Esophagus squamous epithelium (tissue), 5 donors: ENCODE measurements around the gene METAP1. TPM values are rescaled to one million over a fixed set of nuclear protein-coding genes. Genes with fewer than 3 reads are reported as not detected.
"Not testable (repeated sequence)": the region's sequence is repeated elsewhere in the genome, so short reads cannot be mapped to it uniquely, and the experiment has no call there.

ENCODE experiments used
- DNase-seq: peaks from one replicate; lab custom pipeline; 2025; lab: John Stamatoyannopoulos, UW
- H3K27ac ChIP-seq, 4 donors: fragments of 200-600 bp; sonication (generic); one replicate each; pipeline ENCODE4 v1.5.1; 2016 to 2019; ENCODE audit warnings: mild to moderate bottlenecking in 1 of 4
- H3K27me3 ChIP-seq, 4 donors: fragments of 200-600 bp; sonication (generic); 1 replicate in 3 of 4; 2 replicates in 1 of 4; pipeline versions ENCODE4 v1.5.1 to v1.6.0; 2017 to 2021; ENCODE audit warnings: antibody characterized with exemption in 1 of 4
- H3K36me3 ChIP-seq, 3 donors: fragments of 200-600 bp; sonication (generic); one replicate each; pipeline ENCODE4 v1.5.1; 2016 to 2019
- H3K4me1 ChIP-seq, 3 donors: fragments of 200-600 bp; sonication (generic); one replicate each; pipeline ENCODE4 v1.5.1; 2017 to 2019
- H3K4me3 ChIP-seq, 4 donors: fragments of 200-600 bp; sonication (generic); 1 replicate in 3 of 4; 2 replicates in 1 of 4; pipeline ENCODE4 v1.5.1; 2016 to 2019; ENCODE audit warnings: mild to moderate bottlenecking in 2 of 4, moderate library complexity in 1 of 4
- H3K9me3 ChIP-seq, 3 donors: fragments of 200-600 bp; sonication (generic); one replicate each; pipeline ENCODE4 v1.5.1; 2016 to 2019
- POLR2A ChIP-seq, 4 donors: fragments of 450-650 bp; IDR thresholded peaks; one replicate each; pipeline ENCODE4 v1.6.1; 2017; ENCODE audit warnings: antibody characterized with exemption in 4 of 4, mild to moderate bottlenecking in 4 of 4, moderate library complexity in 3 of 4
- WGBS, 2 donors: methylation state at CpG; one replicate each; pipeline ENCODE4 v1.1.5; 2018; 5-methylcytosine and 5-hydroxymethylcytosine counted together
- intact Hi-C: fragments of 100-400 bp; cut with DNase I; formaldehyde crosslinking; loops from one replicate; pipeline ENCODE4 v1.15.0; 2022
- total RNA-seq, 4 donors: library from RNA; depleted of rRNA; stranded (reverse); fragments of >200 nt; gene quantifications; one replicate each; pipeline ENCODE4 v1.1.0, GENCODE V29; 2016
- TF ChIP-seq, protein P1 (sequence below), 6 experiments: fragments of 450-650 bp in 4 of 6; fragments of 200-600 bp in 2 of 6; sonication (generic) in 2 of 6; IDR thresholded peaks; one replicate each; pipeline ENCODE4 v1.5.1; 2016 to 2019; ENCODE audit warnings: antibody characterized with exemption in 6 of 6, mild to moderate bottlenecking in 4 of 6, moderate library complexity in 4 of 6
- donor health status: DM: yes; HTN: yes; CAD: no.

METAP1 gene
- total RNA-seq, 4 donors from 2014 or later = 48.5 to 81.6 (median 72.1) TPM

- intact Hi-C loops = no loop called here
- TF ChIP-seq, protein P1, sequence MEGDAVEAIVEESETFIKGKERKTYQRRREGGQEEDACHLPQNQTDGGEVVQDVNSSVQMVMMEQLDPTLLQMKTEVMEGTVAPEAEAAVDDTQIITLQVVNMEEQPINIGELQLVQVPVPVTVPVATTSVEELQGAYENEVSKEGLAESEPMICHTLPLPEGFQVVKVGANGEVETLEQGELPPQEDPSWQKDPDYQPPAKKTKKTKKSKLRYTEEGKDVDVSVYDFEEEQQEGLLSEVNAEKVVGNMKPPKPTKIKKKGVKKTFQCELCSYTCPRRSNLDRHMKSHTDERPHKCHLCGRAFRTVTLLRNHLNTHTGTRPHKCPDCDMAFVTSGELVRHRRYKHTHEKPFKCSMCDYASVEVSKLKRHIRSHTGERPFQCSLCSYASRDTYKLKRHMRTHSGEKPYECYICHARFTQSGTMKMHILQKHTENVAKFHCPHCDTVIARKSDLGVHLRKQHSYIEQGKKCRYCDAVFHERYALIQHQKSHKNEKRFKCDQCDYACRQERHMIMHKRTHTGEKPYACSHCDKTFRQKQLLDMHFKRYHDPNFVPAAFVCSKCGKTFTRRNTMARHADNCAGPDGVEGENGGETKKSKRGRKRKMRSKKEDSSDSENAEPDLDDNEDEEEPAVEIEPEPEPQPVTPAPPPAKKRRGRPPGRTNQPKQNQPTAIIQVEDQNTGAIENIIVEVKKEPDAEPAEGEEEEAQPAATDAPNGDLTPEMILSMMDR (IDR thresholded peaks at IDR 0.05) = no peak
- TF ChIP-seq POLR2A (IDR thresholded peaks at IDR 0.05) = no peak
- no peak for DNase-seq
- WGBS, 2 donors = 94 to 97% methylated on average over 3 of the region's 3 CpGs
- no peaks in the 10 kb centered on the region for H3K36me3 ChIP-seq
- no peaks in the 10 kb centered on the region for H3K9me3 ChIP-seq
- H3K4me1 ChIP-seq = peaks cover 0 to 20% (median 0%) of the 10 kb centered on the region in 3 donors
- no peak overlapping the region for H3K27ac ChIP-seq
- no peak overlapping the region for H3K4me3 ChIP-seq
- H3K27me3 ChIP-seq = no peaks in the 10 kb centered on the region
Observed at GRCh38 chr4:98967786-98968329, 27.7 kb upstream of the METAP1 start.

DNA sequence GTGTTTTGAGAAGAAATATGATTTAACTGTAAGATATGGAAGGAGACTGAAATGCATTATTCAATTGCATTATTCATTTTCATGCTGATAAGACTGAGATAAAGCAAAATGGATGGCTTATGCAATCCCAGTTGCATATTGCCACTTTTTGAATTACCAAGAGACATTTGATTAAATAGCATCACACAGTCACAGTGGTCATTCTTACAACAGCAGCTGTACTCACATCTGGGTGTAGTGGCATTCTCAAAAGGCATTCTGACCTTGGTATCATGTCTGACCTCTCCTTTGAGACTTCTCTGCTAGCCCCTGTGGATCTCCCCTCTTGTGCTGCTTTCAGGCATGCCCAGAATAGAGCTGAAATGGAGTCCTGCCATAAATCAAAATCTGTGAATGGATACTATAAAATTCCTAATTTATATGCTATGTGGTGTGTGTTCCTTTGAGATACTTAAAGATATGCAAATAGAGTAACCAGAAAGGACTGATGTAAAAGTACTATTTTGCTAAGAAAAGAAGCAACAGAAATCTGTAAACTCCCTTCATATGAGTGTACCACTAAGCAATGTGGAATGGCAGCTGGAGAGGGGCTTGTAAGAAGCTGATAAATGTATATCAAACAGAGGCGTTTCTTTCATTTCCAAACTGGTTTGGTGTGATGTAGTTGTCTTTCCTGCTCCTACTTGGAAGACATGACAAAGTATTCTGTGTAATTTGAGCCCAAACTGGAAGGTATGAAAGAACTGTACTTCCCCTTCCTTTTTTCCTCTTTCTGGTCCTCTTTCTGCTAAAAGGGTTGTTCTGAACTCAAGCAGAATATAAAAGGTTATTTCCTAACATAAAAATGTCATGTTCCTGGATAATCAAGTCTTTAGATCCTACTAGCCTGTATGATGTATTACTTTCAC lies 25.4 kb upstream of the METAP1 start:
- intact Hi-C loops = no loop called here
- TF ChIP-seq POLR2A (IDR thresholded peaks at IDR 0.05) = no peak
- TF ChIP-seq, protein P1 (IDR thresholded peaks at IDR 0.05) = no peak
- H3K27ac ChIP-seq = no peak overlapping the region
- 0 to 29% methylated on average over 1 of the region's 1 CpG for WGBS, 2 donors
- no peak for DNase-seq
- no peaks in the 10 kb centered on the region for H3K27me3 ChIP-seq
- no peaks in the 10 kb centered on the region for H3K36me3 ChIP-seq
- peaks cover 0 to 8% (median 0%) of the 10 kb centered on the region in 3 donors for H3K4me1 ChIP-seq
- no peaks in the 10 kb centered on the region for H3K9me3 ChIP-seq
- H3K4me3 ChIP-seq = no peak overlapping the region

- H3K9me3 ChIP-seq = no peaks in the 10 kb centered on the region
- no peak overlapping the region for H3K27ac ChIP-seq
- 38 to 62% methylated on average over 4 of the region's 4 CpGs for WGBS, 2 donors
- TF ChIP-seq POLR2A (IDR thresholded peaks at IDR 0.05) = no peak
- TF ChIP-seq, protein P1 (IDR thresholded peaks at IDR 0.05) = no peak
- intact Hi-C loops = no loop called here
- DNase-seq = no peak
- H3K27me3 ChIP-seq = no peaks in the 10 kb centered on the region
- H3K4me3 ChIP-seq = no peak overlapping the region
- H3K36me3 ChIP-seq = no peaks in the 10 kb centered on the region
- H3K4me1 ChIP-seq = no peaks in the 10 kb centered on the region
Observed at GRCh38 chr4:98976716-98977115, 18.8 kb upstream of the METAP1 start.

- intact Hi-C loops = no loop called here
- TF ChIP-seq, protein P1 (IDR thresholded peaks at IDR 0.05) = no peak
- no peak for TF ChIP-seq POLR2A (IDR thresholded peaks at IDR 0.05)
- Histone ChIP-seq H3K9me3 (no peaks in the 10 kb centered on the region), H3K4me1 (no peaks in the 10 kb centered on the region), H3K27ac (no peak overlapping the region), H3K27me3 (no peaks in the 10 kb centered on the region), H3K4me3 (no peak overlapping the region), H3K36me3 (no peaks in the 10 kb centered on the region)
- no peak for DNase-seq
- WGBS, 2 donors = 66 to 80% methylated on average over 7 of the region's 7 CpGs
Observed at GRCh38 chr4:98977557-98977956, 18.0 kb upstream of the METAP1 start.

DNA sequence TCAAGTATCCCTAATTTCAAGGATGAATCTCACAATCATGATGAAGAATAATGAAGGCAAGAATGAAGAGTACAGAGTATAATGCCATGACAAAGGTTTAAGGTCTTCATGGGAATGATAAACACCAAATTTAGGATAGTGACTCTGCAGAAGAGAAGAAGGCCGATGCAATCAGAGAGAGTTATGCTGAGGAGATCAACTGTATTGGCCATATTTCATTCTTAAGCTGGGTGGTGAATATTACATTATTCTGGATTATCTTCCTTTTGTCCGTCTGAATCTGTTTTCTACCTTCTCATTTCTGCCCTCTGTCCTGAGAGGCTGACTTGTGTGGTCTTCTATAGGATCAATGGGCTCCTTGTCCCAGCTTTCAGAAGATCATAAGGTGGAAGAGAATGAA lies 7.8 kb upstream of the METAP1 start:
- WGBS, 2 donors = 45 to 72% methylated on average over 2 of the region's 2 CpGs
- Histone ChIP-seq H3K27ac (no peak overlapping the region), H3K36me3 (no peaks in the 10 kb centered on the region), H3K9me3 (no peaks in the 10 kb centered on the region), H3K4me3 (no peak overlapping the region), H3K4me1 (no peaks in the 10 kb centered on the region), H3K27me3 (no peaks in the 10 kb centered on the region)
- no peak for DNase-seq
- intact Hi-C loops = no loop called here
- TF ChIP-seq, protein P1 (IDR thresholded peaks at IDR 0.05) = no peak
- TF ChIP-seq POLR2A (IDR thresholded peaks at IDR 0.05) = no peak

GRCh38 chr4:98992835-98993234 lies 2.7 kb upstream of the METAP1 start:
- intact Hi-C loops = loop anchor here (10.0 kb wide), 1 partner anchor 58 kb away; no protein-coding TSS in a partner anchor
- H3K36me3 ChIP-seq, H3K9me3 ChIP-seq, DNase-seq, H3K4me3 ChIP-seq, H3K27ac ChIP-seq, H3K27me3 ChIP-seq: not testable (repeated sequence)
- WGBS, 2 donors = 100% methylated on average over 2 of the region's 2 CpGs
- peaks cover 6 to 24% (median 6%) of the 10 kb centered on the region in 3 donors for H3K4me1 ChIP-seq
